Stomach smooth muscle (tissue), 2 donors: ENCODE data around the gene PCSK6.
"Not testable (repeated sequence)": the region's sequence is repeated elsewhere in the genome, so short reads cannot be mapped to it uniquely, and the experiment has no call there.

Experiments used
- H3K27ac ChIP-seq: one replicate; pipeline ENCODE4 v1.7.0; 2013; ENCODE audit warnings: mild to moderate bottlenecking, low read length, inconsistent platforms
- H3K27me3 ChIP-seq, 2 donors: one replicate each; pipeline ENCODE4 v1.7.0; 2013; ENCODE audit warnings: low read length in 2 of 2; ENCODE audit not compliant: insufficient read depth in 2 of 2, control insufficient read depth in 1 of 2
- H3K36me3 ChIP-seq, 2 donors: one replicate each; pipeline ENCODE4 v1.7.0; 2013; ENCODE audit warnings: low read length in 2 of 2; ENCODE audit not compliant: control insufficient read depth in 2 of 2, insufficient read depth in 2 of 2
- H3K4me1 ChIP-seq: one replicate; pipeline ENCODE4 v1.7.0; 2013; ENCODE audit warnings: low read length; ENCODE audit not compliant: control insufficient read depth, insufficient read depth
- H3K4me3 ChIP-seq, 2 donors: one replicate each; pipeline ENCODE4 v1.7.0; 2013; ENCODE audit warnings: low read length in 2 of 2
- H3K9ac ChIP-seq, 2 donors: one replicate each; pipeline ENCODE4 v1.7.0; 2013; ENCODE audit warnings: low read length in 2 of 2, mild to moderate bottlenecking in 1 of 2
- H3K9me3 ChIP-seq, 2 donors: one replicate each; pipeline ENCODE4 v1.7.0; 2013; ENCODE audit warnings: low read length in 2 of 2; ENCODE audit not compliant: control insufficient read depth in 2 of 2
- donor health status: healthy.
- donor health status: Pancreatic carcinoma.

The PCSK6 gene

GRCh38 chr15:101375006-101375405 lies 114.5 kb downstream of the PCSK6 start:
- H3K4me1 ChIP-seq, H3K9me3 ChIP-seq, H3K27me3 ChIP-seq, H3K4me3 ChIP-seq, H3K27ac ChIP-seq, H3K36me3 ChIP-seq, H3K9ac ChIP-seq: not testable (repeated sequence)

- Histone ChIP-seq H3K4me3 (no peak overlapping the region), H3K27me3 (no peaks in the 10 kb centered on the region), H3K9ac (no peak overlapping the region), H3K36me3 (no peaks in the 10 kb centered on the region), H3K4me1 (peaks cover 2% of the 10 kb centered on the region), H3K27ac (no peak overlapping the region), H3K9me3 (no peaks in the 10 kb centered on the region)
Measured at GRCh38 chr15:101374326-101374725, 115.2 kb downstream of the PCSK6 start.

GRCh38 chr15:101373577-101373976 lies 115.9 kb downstream of the PCSK6 start:
- Histone ChIP-seq H3K27me3 (no peaks in the 10 kb centered on the region), H3K4me3 (no peak overlapping the region), H3K9me3 (no peaks in the 10 kb centered on the region), H3K4me1 (peaks cover 2% of the 10 kb centered on the region), H3K9ac (no peak overlapping the region), H3K36me3 (no peaks in the 10 kb centered on the region), H3K27ac (no peak overlapping the region)

GRCh38 chr15:101372960-101373525 lies 116.5 kb downstream of the PCSK6 start:
- H3K9me3 ChIP-seq: no peaks in the 10 kb centered on the region
- H3K36me3 ChIP-seq: no peaks in the 10 kb centered on the region
- H3K27me3 ChIP-seq: no peaks in the 10 kb centered on the region
- no peak overlapping the region for H3K9ac ChIP-seq
- H3K4me3 ChIP-seq: no peak overlapping the region
- peaks cover 2% of the 10 kb centered on the region for H3K4me1 ChIP-seq
- no peak overlapping the region for H3K27ac ChIP-seq

- Histone ChIP-seq H3K9ac (no peak overlapping the region), H3K4me3 (no peak overlapping the region), H3K9me3 (no peaks in the 10 kb centered on the region), H3K27me3 (no peaks in the 10 kb centered on the region), H3K36me3 (no peaks in the 10 kb centered on the region), H3K4me1 (peaks cover 2% of the 10 kb centered on the region), H3K27ac (no peak overlapping the region)
Measured at GRCh38 chr15:101372149-101372577, 117.3 kb downstream of the PCSK6 start.

- Histone ChIP-seq H3K4me3 (no peak overlapping the region), H3K27ac (no peak overlapping the region), H3K27me3 (no peaks in the 10 kb centered on the region), H3K4me1 (peaks cover 2% of the 10 kb centered on the region), H3K9me3 (no peaks in the 10 kb centered on the region), H3K9ac (no peak overlapping the region), H3K36me3 (no peaks in the 10 kb centered on the region)
Measured at GRCh38 chr15:101371519-101371918, 118.0 kb downstream of the PCSK6 start.

GRCh38 chr15:101371081-101371480 lies 118.4 kb downstream of the PCSK6 start:
- Histone ChIP-seq H3K9ac (no peak overlapping the region), H3K27ac (no peak overlapping the region), H3K9me3 (no peaks in the 10 kb centered on the region), H3K36me3 (peaks cover 0 to 2% of the 10 kb centered on the region in 2 donors), H3K27me3 (no peaks in the 10 kb centered on the region), H3K4me1 (peaks cover 2% of the 10 kb centered on the region), H3K4me3 (no peak overlapping the region)

- Histone ChIP-seq H3K27ac (no peak overlapping the region), H3K4me3 (no peak overlapping the region), H3K27me3 (no peaks in the 10 kb centered on the region), H3K4me1 (peaks cover 2% of the 10 kb centered on the region), H3K9ac (no peak overlapping the region), H3K9me3 (no peaks in the 10 kb centered on the region), H3K36me3 (peaks cover 0 to 2% of the 10 kb centered on the region in 2 donors)
Measured at GRCh38 chr15:101370330-101371024, 119.0 kb downstream of the PCSK6 start.

GRCh38 chr15:101369676-101370075 lies 119.8 kb downstream of the PCSK6 start:
- Histone ChIP-seq H3K27ac (no peak overlapping the region), H3K36me3 (peaks cover 2 to 3% of the 10 kb centered on the region in 2 donors)

GRCh38 chr15:101368861-101369642 lies 120.5 kb downstream of the PCSK6 start:
- no peak overlapping the region for H3K27ac ChIP-seq
- peaks cover 2% of the 10 kb centered on the region for H3K4me1 ChIP-seq
- peaks cover 2 to 3% of the 10 kb centered on the region in 2 donors for H3K36me3 ChIP-seq
- H3K4me3 ChIP-seq: no peak overlapping the region
- H3K27me3 ChIP-seq: no peaks in the 10 kb centered on the region
- H3K9ac ChIP-seq: no peak overlapping the region
- no peaks in the 10 kb centered on the region for H3K9me3 ChIP-seq

More at GRCh38 chr15:101369676-101370075, 119.8 kb downstream of the PCSK6 start:
- Histone ChIP-seq H3K9me3 (no peaks in the 10 kb centered on the region), H3K4me1 (peaks cover 2% of the 10 kb centered on the region), H3K4me3 (no peak overlapping the region), H3K9ac (no peak overlapping the region), H3K27me3 (no peaks in the 10 kb centered on the region)
